NOMO-1 treated with dmso at 0.1 percent for 144 hours (cell line): Measurements from ENCODE around the gene PTPRCAP.
A peak's percentile ranks its signal among the peaks of the same experiment; 100 is the strongest.
"Not testable (repeated sequence)": the region's sequence is repeated elsewhere in the genome, so short reads cannot be mapped to it uniquely, and the experiment has no call there.

ENCODE experiments used
- DNase-seq: peaks from one replicate; lab custom pipeline; 2025; ENCODE audit not compliant: unreplicated experiment; lab: John Stamatoyannopoulos, UW

Gene PTPRCAP

GRCh38 chr11:67465530-67465929 is 28.0 kb upstream of the PTPRCAP start:
- not testable (repeated sequence) for DNase-seq

GRCh38 chr11:67465189-67465510 is 27.7 kb upstream of the PTPRCAP start:
- DNase-seq, result no peak

- peak; percentile 95 for DNase-seq
Measured at GRCh38 chr11:67464411-67465188, 27.1 kb upstream of the PTPRCAP start.

GRCh38 chr11:67463680-67464410 is 26.4 kb upstream of the PTPRCAP start:
- DNase-seq, result peak; percentile 79

GRCh38 chr11:67463186-67463585 is 25.7 kb upstream of the PTPRCAP start:
- DNase-seq, result no peak

- no peak for DNase-seq
Measured at GRCh38 chr11:67458266-67458665, 20.8 kb upstream of the PTPRCAP start.

- no peak for DNase-seq
Measured at GRCh38 chr11:67457453-67457852, 20.0 kb upstream of the PTPRCAP start.

GRCh38 chr11:67456068-67456705 is 18.7 kb upstream of the PTPRCAP start:
- DNase-seq, result no peak

- no peak for DNase-seq
Measured at GRCh38 chr11:67455054-67455453, 17.6 kb upstream of the PTPRCAP start, which contains the start of gene CABP4. TSS of gene CABP4 (plus strand) at chr11:67455354. CDS start at chr11:67455424, 70 bp downstream.

- no peak for DNase-seq
Measured at GRCh38 chr11:67453816-67454732, 16.6 kb upstream of the PTPRCAP start.

GRCh38 chr11:67452141-67452952 is 14.9 kb upstream of the PTPRCAP start, which contains the start of gene GPR152:
TSS of gene GPR152 (minus strand) at chr11:67452729. CDS start at chr11:67452724, 5 bp downstream.
- no peak for DNase-seq

- no peak for DNase-seq
Measured at GRCh38 chr11:67451658-67451976, 14.1 kb upstream of the PTPRCAP start.

GRCh38 chr11:67450796-67451657 is 13.5 kb upstream of the PTPRCAP start:
- no peak for DNase-seq

- peak; percentile 20 for DNase-seq
Measured at GRCh38 chr11:67449116-67449844, 11.8 kb upstream of the PTPRCAP start.

GRCh38 chr11:67448220-67448609 is 10.7 kb upstream of the PTPRCAP start:
- no peak for DNase-seq

- no peak for DNase-seq
Measured at GRCh38 chr11:67445515-67445914, 8.0 kb upstream of the PTPRCAP start.

GRCh38 chr11:67442504-67443404 is 5.3 kb upstream of the PTPRCAP start:
- no peak for DNase-seq
